Type B pancreatic cell (in vitro differentiated cells): ENCODE data around the gene C12orf76. TPM values are rescaled to one million over a fixed set of nuclear protein-coding genes. Genes with fewer than 3 reads are reported as not detected.

ENCODE experiments used
- DNase-seq: peaks from one replicate; pipeline ENCODE4 v3.0.0; 2021; ENCODE audit warnings: mixed read lengths; ENCODE audit not compliant: unreplicated experiment; ENCODE audit errors: extremely low spot score
- H3K27ac Mint-ChIP-seq: 2 replicates; pipeline ENCODE4 v1.8.0; 2021; ENCODE audit warnings: mild to moderate bottlenecking, mixed read lengths
- H3K27me3 Mint-ChIP-seq: 2 replicates; pipeline ENCODE4 v1.8.0; 2021; ENCODE audit warnings: mixed read lengths
- H3K36me3 Mint-ChIP-seq: 2 replicates; pipeline ENCODE4 v1.8.0; 2021; ENCODE audit warnings: mixed read lengths
- H3K4me1 Mint-ChIP-seq: one replicate; pipeline ENCODE4 v1.8.0; 2021; ENCODE audit warnings: mixed read lengths; ENCODE audit not compliant: unreplicated experiment
- H3K4me3 Mint-ChIP-seq: 2 replicates; pipeline ENCODE4 v1.8.0; 2021; ENCODE audit warnings: mild to moderate bottlenecking, mixed read lengths
- H3K9me3 Mint-ChIP-seq: 2 replicates; pipeline ENCODE4 v1.8.0; 2021; ENCODE audit warnings: mixed read lengths
- CTCF ChIP-seq: fragments of 200-600 bp; sonication (generic); conservative IDR thresholded peaks from 2 replicates; pipeline ENCODE4 v1.5.0; 2021; ENCODE audit warnings: antibody characterized with exemption, mild to moderate bottlenecking
- total RNA-seq: library from RNA; stranded (reverse); gene quantifications from 2 replicates; pipeline ENCODE4 v1.2.1, GENCODE V29; 2021; ENCODE audit warnings: low replicate concordance

The C12orf76 gene
- total RNA-seq, 1 donor from 2014 or later, result 20.8 TPM

GRCh38 chr12:110029290-110029815, 19.0 kb downstream of the C12orf76 start:
- TF ChIP-seq CTCF, result no peak
- Mint-ChIP-seq H3K4me1 (peaks cover 5% of the 10 kb centered on the region), H3K9me3 (no peaks in the 10 kb centered on the region), H3K36me3 (peaks cover 39% of the 10 kb centered on the region), H3K4me3 (no peak overlapping the region), H3K27me3 (no peaks in the 10 kb centered on the region), H3K27ac (no peak overlapping the region)
- DNase-seq, result no peak

GRCh38 chr12:110028323-110028722, 20.0 kb downstream of the C12orf76 start:
- TF ChIP-seq CTCF, result no peak
- no peaks in the 10 kb centered on the region for H3K9me3 Mint-ChIP-seq
- no peak overlapping the region for H3K4me3 Mint-ChIP-seq
- no peak overlapping the region for H3K27ac Mint-ChIP-seq
- no peak for DNase-seq
- H3K4me1 Mint-ChIP-seq, result peaks cover 8% of the 10 kb centered on the region
- H3K27me3 Mint-ChIP-seq, result no peaks in the 10 kb centered on the region
- H3K36me3 Mint-ChIP-seq, result peaks cover 32% of the 10 kb centered on the region

- no peak overlapping the region for H3K27ac Mint-ChIP-seq
- no peak for TF ChIP-seq CTCF
Observed at GRCh38 chr12:110024051-110024450, 24.3 kb downstream of the C12orf76 start.

GRCh38 chr12:110023059-110023980, 25.0 kb downstream of the C12orf76 start:
- H3K36me3 Mint-ChIP-seq, result peaks cover 35% of the 10 kb centered on the region

More at GRCh38 chr12:110024051-110024450, 24.3 kb downstream of the C12orf76 start:
- Mint-ChIP-seq H3K9me3 (no peaks in the 10 kb centered on the region), H3K36me3 (peaks cover 35% of the 10 kb centered on the region), H3K27me3 (no peaks in the 10 kb centered on the region), H3K4me1 (peaks cover 8% of the 10 kb centered on the region), H3K4me3 (no peak overlapping the region)
- no peak for DNase-seq

GRCh38 chr12:110020956-110021355, 27.4 kb downstream of the C12orf76 start:
- no peak for DNase-seq
- H3K27ac Mint-ChIP-seq, result no peak overlapping the region
- peaks cover 8% of the 10 kb centered on the region for H3K4me1 Mint-ChIP-seq
- H3K9me3 Mint-ChIP-seq, result no peaks in the 10 kb centered on the region
- TF ChIP-seq CTCF, result no peak
- peaks cover 23% of the 10 kb centered on the region for H3K36me3 Mint-ChIP-seq
- H3K27me3 Mint-ChIP-seq, result no peaks in the 10 kb centered on the region
- no peak overlapping the region for H3K4me3 Mint-ChIP-seq

More at GRCh38 chr12:110023059-110023980, 25.0 kb downstream of the C12orf76 start:
- peak overlapping the region; percentile 12 for H3K27ac Mint-ChIP-seq
- no peak overlapping the region for H3K4me3 Mint-ChIP-seq
- peaks cover 8% of the 10 kb centered on the region for H3K4me1 Mint-ChIP-seq
- H3K27me3 Mint-ChIP-seq, result no peaks in the 10 kb centered on the region
- no peak for TF ChIP-seq CTCF
- no peaks in the 10 kb centered on the region for H3K9me3 Mint-ChIP-seq
- no peak for DNase-seq
